Measurements from ENCODE around the gene RPN1. TPM values are rescaled to one million over a fixed set of nuclear protein-coding genes. Genes with fewer than 3 reads are reported as not detected.
A peak's percentile ranks its signal among the peaks of the same experiment; 100 is the strongest.

The RPN1 gene
- total RNA-seq, 3 donors from 2014 or later (not counting 1 experiment from before 2014, with no cell fraction given), result 90.5 to 130 (median 92.1) TPM

GRCh38 chr3:128617557-128618397 is 32.8 kb downstream of the RPN1 start:
- peak; percentile 99 for TF ChIP-seq CTCF (IDR thresholded peaks at IDR 0.05)
- H3K4me1 ChIP-seq (ENCODE audit: control insufficient read depth, insufficient read depth, low read length), result peaks cover 22% of the 10 kb centered on the region
- H3K27ac ChIP-seq (ENCODE audit: low read length), result peak overlapping the region; percentile 93
- Mint-ChIP-seq H3K4me1 (peaks cover 25 to 49% of the 10 kb centered on the region in 2 donors), H3K9me3 (no peaks in the 10 kb centered on the region), H3K27ac (peak overlapping the region; percentile 91 to 97), H3K4me3 (peak overlapping the region; percentile 98), H3K27me3 (ENCODE audit: low read depth in 2 of 2) (no peaks in the 10 kb centered on the region), H3K36me3 (no peaks in the 10 kb centered on the region)
- whole genome bisulfite sequencing (ENCODE audit: insufficient coverage), result under 1% methylated on average over 61 of the region's 61 CpGs
- intact Hi-C loops (cut with micrococcal nuclease), result loop anchor here (1.0 to 10.0 kb wide), 7 partner anchors 33 to 627 kb away; partner anchors contain the start of genes ACAD9, COPG1 and RPN1
- no peaks in the 10 kb centered on the region for H3K9me3 ChIP-seq (ENCODE audit: control insufficient read depth, insufficient read depth, low read length)
- H3K27me3 ChIP-seq (ENCODE audit: control insufficient read depth, insufficient read depth, low read length), result no peaks in the 10 kb centered on the region
- peaks cover 28% of the 10 kb centered on the region for H3K36me3 ChIP-seq (ENCODE audit: control insufficient read depth, insufficient read depth, low read length)
- DNase-seq, result peak; percentile 99 to 100
- H3K4me3 ChIP-seq (ENCODE audit: low read length), result peak overlapping the region; percentile 90
- peak; percentile 91 to 97 (median 93) for ATAC-seq

GRCh38 chr3:128617270-128617556 is 33.4 kb downstream of the RPN1 start:
- no peak for TF ChIP-seq CTCF (IDR thresholded peaks at IDR 0.05)
- peak; percentile 36 to 57 (median 44) for ATAC-seq
- Mint-ChIP-seq H3K9me3 (no peaks in the 10 kb centered on the region), H3K4me1 (peaks cover 25 to 49% of the 10 kb centered on the region in 2 donors), H3K36me3 (no peaks in the 10 kb centered on the region), H3K27ac (peak overlapping the region; percentile 91 to 97), H3K27me3 (ENCODE audit: low read depth in 2 of 2) (no peaks in the 10 kb centered on the region), H3K4me3 (peak overlapping the region; percentile 98)
- no peaks in the 10 kb centered on the region for H3K9me3 ChIP-seq (ENCODE audit: control insufficient read depth, insufficient read depth, low read length)
- WGBS (ENCODE audit: insufficient coverage), result 35% methylated on average over 9 of the region's 9 CpGs
- intact Hi-C loops (cut with micrococcal nuclease), result loop anchor here (1.0 to 10.0 kb wide), 7 partner anchors 34 to 628 kb away; partner anchors contain the start of genes ACAD9, COPG1 and RPN1
- H3K27ac ChIP-seq (ENCODE audit: low read length), result peak overlapping the region; percentile 93
- no peaks in the 10 kb centered on the region for H3K27me3 ChIP-seq (ENCODE audit: control insufficient read depth, insufficient read depth, low read length)
- peak overlapping the region; percentile 49 for H3K4me3 ChIP-seq (ENCODE audit: low read length)
- H3K4me1 ChIP-seq (ENCODE audit: control insufficient read depth, insufficient read depth, low read length), result peaks cover 22% of the 10 kb centered on the region
- no peak for DNase-seq
- peaks cover 26% of the 10 kb centered on the region for H3K36me3 ChIP-seq (ENCODE audit: control insufficient read depth, insufficient read depth, low read length)

GRCh38 chr3:128616516-128617269 is 33.9 kb downstream of the RPN1 start:
- H3K36me3 ChIP-seq (ENCODE audit: control insufficient read depth, insufficient read depth, low read length), result peaks cover 21% of the 10 kb centered on the region
- H3K4me3 ChIP-seq (ENCODE audit: low read length), result peak overlapping the region; percentile 49
- Mint-ChIP-seq H3K4me3 (peak overlapping the region; percentile 98), H3K4me1 (peaks cover 25 to 49% of the 10 kb centered on the region in 2 donors), H3K27me3 (ENCODE audit: low read depth in 2 of 2) (no peaks in the 10 kb centered on the region), H3K27ac (peak overlapping the region; percentile 91 to 97), H3K9me3 (no peaks in the 10 kb centered on the region), H3K36me3 (no peaks in the 10 kb centered on the region)
- TF ChIP-seq CTCF (IDR thresholded peaks at IDR 0.05), result no peak
- no peaks in the 10 kb centered on the region for H3K27me3 ChIP-seq (ENCODE audit: control insufficient read depth, insufficient read depth, low read length)
- intact Hi-C loops (cut with micrococcal nuclease), result loop anchor here (1.0 to 10.0 kb wide), 7 partner anchors 34 to 628 kb away; partner anchors contain the start of genes ACAD9, COPG1 and RPN1
- no peak for DNase-seq
- no peaks in the 10 kb centered on the region for H3K9me3 ChIP-seq (ENCODE audit: control insufficient read depth, insufficient read depth, low read length)
- WGBS (ENCODE audit: insufficient coverage), result 75% methylated on average over 16 of the region's 16 CpGs
- peak overlapping the region; percentile 93 for H3K27ac ChIP-seq (ENCODE audit: low read length)
- no peak for ATAC-seq
- peaks cover 22% of the 10 kb centered on the region for H3K4me1 ChIP-seq (ENCODE audit: control insufficient read depth, insufficient read depth, low read length)

All from natural killer cell (primary cell).